Measurements from ENCODE around the gene UTY. TPM values are rescaled to one million over a fixed set of nuclear protein-coding genes. Genes with fewer than 3 reads are reported as not detected.

Gene UTY
- total and polyA plus RNA-seq, 7 donors = 2.3 to 42.1 (median 18.6) TPM; not detected in 3

Other genes starting within 250 kb of the UTY start
- 1 to 10 TPM in 2 of 4 donors, not detected in 2; 2.9 to 3.0 TPM for gene TMSB4Y, start 223.9 kb upstream of the UTY start, total RNA-seq
- gene TMSB4Y, start 223.9 kb upstream of the UTY start, polyA plus RNA-seq = 1 to 10 TPM in 2 of 3 donors, not detected in 1; 8.6 to 9.5 TPM

Data from sigmoid colon (tissue), 7 donors.